GOT3 (cell line): ENCODE results near the gene MTPN.
A peak's percentile ranks its signal among the peaks of the same experiment; 100 is the strongest.

Source experiments
- DNase-seq: peaks from one replicate; lab custom pipeline; 2025; ENCODE audit warnings: mixed read lengths; lab: John Stamatoyannopoulos, UW

The MTPN gene, protein sequence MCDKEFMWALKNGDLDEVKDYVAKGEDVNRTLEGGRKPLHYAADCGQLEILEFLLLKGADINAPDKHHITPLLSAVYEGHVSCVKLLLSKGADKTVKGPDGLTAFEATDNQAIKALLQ

GRCh38 chr7:135977007-135977741, at the start of gene MTPN:
MTPN (minus strand) TSS chr7:135977359; CDS start chr7:135977100, 259 bp downstream.
- DNase-seq = peak; percentile 84

- no peak for DNase-seq
These were observed 49.0 kb upstream of the MTPN start for GRCh38 chr7:136026209-136026608.

- no peak for DNase-seq
These were observed 46.1 kb upstream of the MTPN start for GRCh38 chr7:136023134-136023869.

GRCh38 chr7:136020556-136020955, 43.4 kb upstream of the MTPN start:
- DNase-seq = no peak

DNA sequence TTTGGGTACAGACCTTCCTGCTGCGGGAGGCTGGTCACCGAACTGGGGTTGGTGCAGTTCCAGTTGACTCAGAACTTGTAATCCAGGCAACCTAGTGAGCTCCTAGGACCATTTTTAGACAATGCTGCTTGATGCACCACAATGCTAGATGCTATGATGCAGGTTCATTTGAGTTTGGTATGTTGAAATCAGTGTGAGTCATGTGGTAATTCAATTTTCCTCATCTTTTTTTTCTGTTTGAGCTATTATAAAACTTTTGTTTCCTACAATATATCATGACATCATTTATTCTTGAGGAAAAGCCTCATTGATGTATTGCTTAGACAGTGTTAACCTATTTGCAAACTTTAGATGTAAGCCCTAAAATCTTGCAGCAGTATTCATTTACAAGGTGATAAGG, 40.9 kb upstream of the MTPN start:
- no peak for DNase-seq

GRCh38 chr7:136016649-136017395, 39.7 kb upstream of the MTPN start:
- DNase-seq = no peak

- DNase-seq = no peak
These were observed 38.5 kb upstream of the MTPN start for GRCh38 chr7:136015638-136016037.

DNA sequence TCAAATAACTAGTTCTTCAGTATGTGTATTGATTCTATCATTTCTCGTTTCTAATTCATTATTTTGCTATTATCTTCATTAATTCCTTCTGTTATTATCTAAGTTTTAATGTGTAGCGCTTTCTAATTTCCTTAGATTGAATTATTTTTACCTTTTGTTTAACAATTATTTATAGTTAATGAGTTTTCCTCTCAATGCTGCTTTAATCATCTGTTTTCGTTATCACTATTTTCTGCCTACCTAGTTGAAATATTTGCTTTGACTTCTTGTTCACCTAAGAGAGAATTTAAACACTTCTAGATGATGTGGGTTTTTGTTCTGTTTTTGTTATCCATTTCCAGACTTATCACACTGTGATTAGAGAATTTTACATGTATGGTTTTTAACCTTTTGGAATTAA, 37.5 kb upstream of the MTPN start:
- DNase-seq = no peak

GRCh38 chr7:136012238-136012637, 35.1 kb upstream of the MTPN start:
- no peak for DNase-seq

- DNase-seq = no peak
These were observed 32.4 kb upstream of the MTPN start for GRCh38 chr7:136009488-136010079.

GRCh38 chr7:136006208-136006607, 29.0 kb upstream of the MTPN start:
- no peak for DNase-seq

GRCh38 chr7:136004083-136004482, 26.9 kb upstream of the MTPN start:
- DNase-seq = no peak

DNA sequence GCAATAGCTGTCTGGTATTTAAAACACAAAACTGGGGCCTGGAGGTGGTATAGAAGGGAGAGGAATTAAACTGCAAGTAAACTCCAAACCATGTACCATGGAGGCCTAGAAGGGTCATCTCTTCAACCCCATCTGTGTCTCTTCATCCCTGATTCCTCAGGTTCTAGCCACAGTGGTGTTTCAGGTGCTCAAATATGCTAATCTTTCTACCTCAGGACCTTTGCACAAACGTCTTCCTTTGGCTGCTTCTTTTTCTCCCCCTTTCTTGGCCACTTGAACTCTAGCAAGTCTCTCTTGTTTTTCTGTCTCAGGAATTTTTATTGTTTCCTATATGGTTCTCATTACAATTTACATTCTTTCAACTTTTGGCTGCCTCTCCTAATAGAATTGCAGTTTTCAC, 25.6 kb upstream of the MTPN start:
- DNase-seq = no peak

GRCh38 chr7:136000288-136000913, 23.2 kb upstream of the MTPN start:
- no peak for DNase-seq

DNA sequence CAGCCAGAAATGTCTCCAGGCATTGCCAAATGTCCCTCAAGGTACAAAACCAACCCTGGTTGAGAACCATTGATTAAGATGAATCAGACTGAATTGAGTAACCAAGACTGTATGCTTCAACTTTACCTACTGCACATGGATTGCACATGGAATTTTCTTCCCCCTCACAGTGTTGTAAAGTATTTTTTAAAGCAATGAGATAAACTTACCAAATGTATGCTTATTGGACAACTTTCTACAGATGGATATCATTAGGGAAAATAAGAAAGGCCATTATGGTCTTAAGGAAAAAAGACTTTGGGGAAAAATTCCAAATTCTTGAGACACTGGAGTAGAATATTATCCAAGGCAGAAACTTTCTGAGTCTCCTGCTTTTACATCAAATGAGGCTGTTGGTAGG, 20.9 kb upstream of the MTPN start:
- no peak for DNase-seq

DNA sequence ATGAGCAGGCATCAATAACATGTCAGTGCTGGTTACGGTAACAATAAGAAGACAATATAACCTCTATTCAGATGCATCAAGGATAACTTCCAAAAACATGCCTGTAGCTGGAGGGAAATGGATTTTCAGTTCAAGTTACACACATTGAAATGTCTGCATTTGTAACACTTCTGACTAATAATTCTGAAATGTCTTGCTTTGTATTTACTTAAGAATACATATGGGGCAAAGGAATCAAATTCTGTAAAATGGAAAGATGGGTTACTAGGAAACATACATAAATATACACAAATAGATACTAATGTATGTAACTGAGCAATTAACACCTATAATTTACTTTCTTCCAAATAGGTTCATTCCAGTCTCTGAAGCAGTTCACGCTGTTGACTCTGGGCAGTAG, 18.6 kb upstream of the MTPN start:
- no peak for DNase-seq

- DNase-seq = no peak
These were observed 17.5 kb upstream of the MTPN start for GRCh38 chr7:135994466-135995205.

DNA sequence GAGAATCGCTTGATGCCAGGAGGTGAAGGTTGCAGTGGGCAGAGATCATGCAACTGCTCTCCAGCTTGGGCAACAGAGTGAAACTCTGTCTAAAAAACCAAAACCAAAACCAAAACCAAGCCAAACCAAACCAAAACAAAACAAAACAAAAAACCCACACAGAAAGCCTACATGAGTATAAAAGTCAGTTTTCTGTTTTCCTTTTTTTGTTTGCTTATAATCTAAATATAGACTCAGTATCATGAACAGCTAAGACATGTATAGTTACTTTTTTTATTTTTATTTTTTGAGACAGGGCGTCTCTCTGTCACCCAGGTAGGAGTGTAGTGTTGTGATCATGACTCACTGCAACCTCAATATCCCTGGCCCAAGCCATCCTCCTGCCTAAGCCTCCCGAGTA, 16.8 kb upstream of the MTPN start:
- no peak for DNase-seq

DNA sequence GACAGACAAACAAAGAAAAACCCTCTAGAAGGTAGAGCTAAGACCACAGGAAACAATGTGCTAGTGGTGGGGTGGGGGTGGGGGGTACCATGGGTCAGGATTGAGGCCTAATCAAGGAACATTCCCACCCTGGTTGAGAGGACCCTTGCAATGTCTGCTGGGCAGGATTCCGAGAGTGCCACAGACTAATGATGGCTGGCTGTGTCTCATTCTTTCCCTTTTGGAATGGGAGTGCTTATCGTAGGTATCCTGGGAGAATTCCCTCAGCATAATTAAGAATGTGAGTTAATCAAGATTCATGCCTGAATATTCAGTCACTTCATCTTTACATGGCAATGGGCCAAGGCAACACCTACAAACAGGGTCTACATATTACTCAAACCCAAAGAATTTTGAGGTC, 14.7 kb upstream of the MTPN start:
- no peak for DNase-seq

DNA sequence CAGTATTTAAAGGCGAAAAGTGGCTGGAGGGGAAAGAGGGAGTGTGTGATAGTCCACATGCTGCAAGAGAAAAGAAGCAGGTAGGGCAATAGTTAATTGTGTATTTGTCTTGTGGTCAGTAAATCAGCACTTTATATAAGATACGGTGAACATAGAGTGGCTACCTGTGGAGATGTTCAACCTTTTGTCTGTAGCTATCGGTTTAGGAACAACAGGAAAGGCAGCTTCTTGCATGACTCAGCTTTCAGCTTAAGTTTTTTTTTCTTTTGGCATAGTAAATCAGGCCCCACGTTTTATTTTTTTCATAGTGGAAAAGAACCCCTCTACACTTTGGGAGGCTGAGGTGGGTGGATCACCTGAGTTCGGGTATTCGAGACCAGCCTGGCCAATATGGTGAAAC, 14.2 kb upstream of the MTPN start:
- no peak for DNase-seq

DNA sequence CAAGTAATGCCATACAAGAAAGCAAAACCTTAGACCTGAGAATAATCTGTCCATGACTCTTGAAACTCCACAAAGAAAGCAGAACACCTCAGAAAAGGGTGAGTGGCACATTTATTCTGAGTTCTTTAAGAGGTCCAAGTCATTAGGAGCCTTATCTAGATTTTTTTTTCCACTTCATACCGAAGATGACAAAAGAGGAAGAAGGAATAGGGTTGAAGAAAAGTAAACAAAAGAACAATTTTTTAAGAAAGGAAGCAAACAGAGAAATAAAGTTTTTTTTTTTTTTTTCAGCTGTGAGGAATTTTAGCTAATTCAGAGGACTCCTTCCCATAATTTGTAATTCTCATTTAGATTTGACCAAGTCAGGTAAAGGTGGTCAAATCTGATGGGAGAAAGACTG, 13.1 kb upstream of the MTPN start:
- DNase-seq = no peak
